BLaER1 (cell line): ENCODE results near the gene CYTL1.
"Not testable (repeated sequence)": the region's sequence is repeated elsewhere in the genome, so short reads cannot be mapped to it uniquely, and the experiment has no call there.

Source experiments
- H3K27ac ChIP-seq: shearing (Covaris generic); formaldehyde crosslinking; 2 replicates; pipeline ENCODE4 v1.8.1; 2022
- H3K27me3 ChIP-seq: shearing (Covaris generic); formaldehyde crosslinking; 2 replicates; pipeline ENCODE4 v1.8.1; 2022
- H3K36me3 ChIP-seq: shearing (Covaris generic); formaldehyde crosslinking; 2 replicates; pipeline ENCODE4 v1.8.1; 2022
- H3K4me1 ChIP-seq: shearing (Covaris generic); formaldehyde crosslinking; 2 replicates; pipeline ENCODE4 v1.8.1; 2022
- H3K4me2 ChIP-seq: shearing (Covaris generic); formaldehyde crosslinking; 2 replicates; pipeline ENCODE4 v1.8.1; 2022
- H3K4me3 ChIP-seq: shearing (Covaris generic); formaldehyde crosslinking; 2 replicates; pipeline ENCODE4 v1.8.1; 2022
- H3K9ac ChIP-seq: shearing (Covaris generic); formaldehyde crosslinking; 2 replicates; pipeline ENCODE4 v1.8.1; 2022
- H3K9me3 ChIP-seq: shearing (Covaris generic); formaldehyde crosslinking; 2 replicates; pipeline ENCODE4 v1.8.1; 2022
- H4K20me1 ChIP-seq: shearing (Covaris generic); formaldehyde crosslinking; 2 replicates; pipeline ENCODE4 v1.8.1; 2022
- Cebpa-rat ChIP-seq: shearing (Covaris generic); IDR thresholded peaks from 2 replicates; pipeline ENCODE4 v1.8.1; 2022

The CYTL1 gene

DNA sequence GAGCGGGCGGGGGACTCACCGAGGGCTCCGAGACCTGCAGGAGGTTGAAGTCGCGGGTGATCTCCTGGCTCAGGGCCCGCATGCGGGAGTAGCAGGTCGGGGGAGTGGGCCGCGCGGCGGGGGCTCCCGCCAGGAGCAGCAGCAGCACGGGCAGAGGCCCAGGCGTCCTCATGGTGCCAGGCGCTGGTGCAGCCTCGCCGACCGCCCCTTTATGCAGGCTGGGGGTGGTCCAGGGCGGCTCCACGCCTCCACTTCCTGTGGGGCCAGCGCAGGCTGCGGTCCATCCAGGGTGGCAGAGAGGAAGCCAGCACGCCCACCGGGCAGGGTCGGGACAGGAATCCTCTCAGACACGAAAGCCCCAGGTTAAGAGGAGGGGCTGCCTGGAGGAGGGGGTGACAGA is at the start of gene CYTL1:
CYTL1 (minus strand) TSS at position 185 of the 400 bp plus-strand sequence; CDS start at position 172, 13 bp downstream.
- Histone ChIP-seq H3K4me1 (peaks cover 21% of the 10 kb centered on the region), H3K9me3 (no peaks in the 10 kb centered on the region), H3K4me3 (0 out of 2 replicates have a peak within 1 kb of the TSS, but pooled peaks have one; percentile 33), H3K9ac (no peak within 1 kb of the TSS), H3K36me3 (no peaks in the 10 kb centered on the region), H3K27ac (peak within 1 kb of the TSS; percentile 18; the same call in 1 of the 2 replicates), H3K27me3 (peaks cover 15% of the 10 kb centered on the region), H4K20me1 (no peaks in the 10 kb centered on the region), H3K4me2 (peak within 1 kb of the TSS; percentile 62)
- no peak for TF ChIP-seq Cebpa-rat

DNA sequence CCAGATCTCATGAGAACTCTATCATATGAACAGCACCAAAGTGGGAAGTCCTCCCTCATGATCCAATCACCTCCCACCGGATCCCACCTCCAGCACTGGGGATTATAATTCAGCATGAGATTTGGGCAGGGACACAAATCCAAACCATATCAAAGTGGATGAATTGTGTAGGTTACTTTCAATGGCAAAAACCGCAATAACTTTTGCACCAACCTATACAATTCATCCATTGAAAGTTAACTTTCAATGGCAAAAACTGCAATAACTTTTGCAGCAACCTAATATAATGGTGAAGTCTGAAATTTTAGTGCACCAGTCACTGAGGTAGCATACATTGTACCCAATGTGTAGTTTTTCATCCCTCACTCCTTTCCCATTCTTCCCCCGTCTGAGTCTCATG is 48.6 kb upstream of the CYTL1 start:
- H3K9me3 ChIP-seq: peaks cover 33% of the 10 kb centered on the region

GRCh38 chr4:5066968-5067367 is 47.7 kb upstream of the CYTL1 start:
- H3K4me2 ChIP-seq, H3K27me3 ChIP-seq, H3K27ac ChIP-seq: not testable (repeated sequence)

More for the DNA sequence above, 48.6 kb upstream of the CYTL1 start:
- Histone ChIP-seq H3K9ac (no peak overlapping the region), H3K4me3 (no peak overlapping the region), H4K20me1 (no peaks in the 10 kb centered on the region), H3K4me2 (no peak overlapping the region), H3K36me3 (peaks cover 16% of the 10 kb centered on the region; the same call in 1 of the 2 replicates), H3K27ac (no peak overlapping the region), H3K27me3 (no peaks in the 10 kb centered on the region), H3K4me1 (no peaks in the 10 kb centered on the region)
- no peak for TF ChIP-seq Cebpa-rat

GRCh38 chr4:5066101-5066500 is 46.8 kb upstream of the CYTL1 start:
- no peak overlapping the region for H3K4me3 ChIP-seq
- no peak overlapping the region for H3K4me2 ChIP-seq
- H3K27ac ChIP-seq: no peak overlapping the region
- H3K4me1 ChIP-seq: no peaks in the 10 kb centered on the region
- H3K9me3 ChIP-seq: peaks cover 33% of the 10 kb centered on the region
- H3K27me3 ChIP-seq: no peaks in the 10 kb centered on the region
- peaks cover 16% of the 10 kb centered on the region; the same call in 1 of the 2 replicates for H3K36me3 ChIP-seq
- H3K9ac ChIP-seq: no peak overlapping the region
- TF ChIP-seq Cebpa-rat: no peak
- no peaks in the 10 kb centered on the region; the same call in 1 of the 2 replicates for H4K20me1 ChIP-seq

More at GRCh38 chr4:5066968-5067367, 47.7 kb upstream of the CYTL1 start:
- H3K4me1 ChIP-seq, H4K20me1 ChIP-seq, H3K4me3 ChIP-seq, H3K9ac ChIP-seq: not testable (repeated sequence)
- Histone ChIP-seq H3K36me3 (peaks cover 16% of the 10 kb centered on the region; the same call in 1 of the 2 replicates), H3K9me3 (peaks cover 33% of the 10 kb centered on the region)

GRCh38 chr4:5055411-5055810 is 36.2 kb upstream of the CYTL1 start:
- no peak overlapping the region for H3K27ac ChIP-seq
- H3K36me3 ChIP-seq: 0 out of 2 replicates have a peak, but pooled peaks cover 7% of the 10 kb centered on the region
- peaks cover 13% of the 10 kb centered on the region for H3K27me3 ChIP-seq
- H3K9me3 ChIP-seq: peaks cover 9% of the 10 kb centered on the region
- no peak for TF ChIP-seq Cebpa-rat
- peaks cover 6% of the 10 kb centered on the region; the same call in 1 of the 2 replicates for H4K20me1 ChIP-seq
- no peak overlapping the region for H3K4me3 ChIP-seq
- no peak overlapping the region for H3K9ac ChIP-seq
- H3K4me1 ChIP-seq: peaks cover 32% of the 10 kb centered on the region
- H3K4me2 ChIP-seq: no peak overlapping the region

DNA sequence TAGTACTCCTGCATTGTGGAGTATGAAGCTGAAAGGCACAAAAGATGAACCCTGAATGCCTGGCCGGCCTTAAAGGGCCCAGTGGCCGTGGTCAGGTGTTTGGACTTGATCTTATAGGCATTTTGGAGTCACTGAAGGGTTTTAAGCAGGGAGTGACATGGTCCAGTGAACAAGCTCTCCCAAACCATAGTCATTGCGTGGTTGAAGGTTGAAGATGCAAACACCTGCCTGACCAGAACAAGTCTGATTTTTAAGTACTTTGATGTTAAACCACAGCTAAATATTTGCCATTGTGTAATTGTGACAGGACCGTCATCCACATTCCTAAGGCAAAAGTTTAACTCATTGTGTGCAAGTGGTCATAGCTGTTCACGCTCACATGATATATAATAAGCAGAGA is 35.3 kb upstream of the CYTL1 start:
- no peak for TF ChIP-seq Cebpa-rat
- H3K27me3 ChIP-seq: peaks cover 13% of the 10 kb centered on the region

GRCh38 chr4:5052726-5053425 is 33.6 kb upstream of the CYTL1 start:
- no peaks in the 10 kb centered on the region for H3K36me3 ChIP-seq

More for the DNA sequence above, 35.3 kb upstream of the CYTL1 start:
- no peak overlapping the region for H3K9ac ChIP-seq
- no peak overlapping the region for H3K27ac ChIP-seq
- peaks cover 6% of the 10 kb centered on the region; the same call in 1 of the 2 replicates for H4K20me1 ChIP-seq
- peaks cover 39% of the 10 kb centered on the region for H3K4me1 ChIP-seq
- H3K36me3 ChIP-seq: 0 out of 2 replicates have a peak, but pooled peaks cover 3% of the 10 kb centered on the region
- no peak overlapping the region for H3K4me2 ChIP-seq
- 0 out of 2 replicates have a peak, but pooled peaks cover 3% of the 10 kb centered on the region for H3K9me3 ChIP-seq
- no peak overlapping the region for H3K4me3 ChIP-seq

GRCh38 chr4:5052204-5052702 is 33.0 kb upstream of the CYTL1 start:
- Histone ChIP-seq H4K20me1 (peaks cover 6% of the 10 kb centered on the region; the same call in 1 of the 2 replicates), H3K9ac (peak overlapping the region; percentile 74), H3K4me2 (peak overlapping the region; percentile 98), H3K27me3 (peaks cover 13% of the 10 kb centered on the region), H3K4me3 (peak overlapping the region; percentile 88), H3K27ac (peak overlapping the region; percentile 73; the same call in 1 of the 2 replicates), H3K36me3 (no peaks in the 10 kb centered on the region), H3K9me3 (no peaks in the 10 kb centered on the region), H3K4me1 (peaks cover 47% of the 10 kb centered on the region)
- no peak for TF ChIP-seq Cebpa-rat

More at GRCh38 chr4:5052726-5053425, 33.6 kb upstream of the CYTL1 start:
- Histone ChIP-seq H3K4me2 (peak overlapping the region; percentile 98), H3K27me3 (peaks cover 13% of the 10 kb centered on the region), H3K4me3 (peak overlapping the region; percentile 88; the same call in 1 of the 2 replicates), H3K9ac (no peak overlapping the region), H3K9me3 (no peaks in the 10 kb centered on the region), H3K27ac (no peak overlapping the region), H4K20me1 (peaks cover 6% of the 10 kb centered on the region; the same call in 1 of the 2 replicates), H3K4me1 (peaks cover 42% of the 10 kb centered on the region)
- TF ChIP-seq Cebpa-rat: no peak

GRCh38 chr4:5051278-5052203 is 32.3 kb upstream of the CYTL1 start, which contains the start of gene STK32B:
Gene STK32B (plus strand): TSS chr4:5051480.
- Histone ChIP-seq H3K4me2 (peak within 1 kb of the TSS; percentile 98), H3K4me1 (peaks cover 51% of the 10 kb centered on the region), H3K4me3 (peak within 1 kb of the TSS; percentile 88), H3K36me3 (no peaks in the 10 kb centered on the region), H4K20me1 (peaks cover 6% of the 10 kb centered on the region; the same call in 1 of the 2 replicates), H3K9me3 (peaks cover 3% of the 10 kb centered on the region; the same call in 1 of the 2 replicates), H3K27ac (peak within 1 kb of the TSS; percentile 73), H3K27me3 (peaks cover 13% of the 10 kb centered on the region), H3K9ac (peak within 1 kb of the TSS; percentile 74)
- no peak for TF ChIP-seq Cebpa-rat
